GM12878 (cell line): Measurements from ENCODE around the gene TJAP1. TPM values are rescaled to one million over a fixed set of nuclear protein-coding genes. Genes with fewer than 3 reads are reported as not detected.

Source experiments
- ATAC-seq: fragments of 200-7000 bp; cut with Tn5 transposase; 3 replicates; pipeline ENCODE4 v1.9.1; 2020; ENCODE audit warnings: mild to moderate bottlenecking, moderate library complexity
- BruUV-seq: library from RNA; stranded (reverse); fragments of 400-500 nt; replicated peaks from 2 replicates; lab custom pipeline; 2021; lab: Mats Ljungman, UMichigan
- CTCF ChIA-PET: fragments of 300-600 bp; sonication (Branson Sonifier 250); formaldehyde crosslinking; extraction: SDS; loops from one replicate; lab custom pipeline; 2021; ENCODE audit warnings: inconsistent platforms; lab: Yijun Ruan, JAX
- POLR2A ChIA-PET: fragments of 350-600 bp; formaldehyde crosslinking; extraction: SDS; loops from one replicate; lab custom pipeline; 2021; ENCODE audit warnings: inconsistent platforms; lab: Charles Lee
- RAD21 ChIA-PET: fragments of 300-600 bp; sonication (Branson Sonifier 250); formaldehyde crosslinking; loops from one replicate; lab custom pipeline; 2023; ENCODE audit warnings: antibody characterized with exemption; ENCODE audit not compliant: unreplicated experiment; lab: Charles Lee
- SMC1A ChIA-PET: fragments of 300-600 bp; sonication (Branson Sonifier 250); formaldehyde crosslinking; loops from one replicate; lab custom pipeline; 2023; ENCODE audit not compliant: unreplicated experiment, uncharacterized antibody; lab: Charles Lee
- DNase-seq: peaks from one replicate; pipeline ENCODE4 v3.0.0-alpha.2; 2011; ENCODE audit warnings: low read depth, low spot score
- FAIRE-seq: peaks from 3 replicates; lab custom pipeline; 2011; peaks lifted over from hg19 to GRCh38; lab: Jason Lieb, UNC
- H2AFZ ChIP-seq: 2 replicates; pipeline ENCODE4 v1.6.0; 2011; ENCODE audit warnings: low read depth, low read length, control low read depth; ENCODE audit not compliant: control insufficient read depth
- H3K27ac ChIP-seq: 2 replicates; pipeline ENCODE4 v1.5.1; 2011; ENCODE audit warnings: control low read depth; ENCODE audit not compliant: control insufficient read depth, insufficient read depth
- H3K27me3 ChIP-seq, 2 experiments: replicated peaks in 1 of 2; 2 replicates each; pipeline versions ENCODE4 v1.6.0 to v1.6.1; 2011; ENCODE audit warnings: low read length in 1 of 2; ENCODE audit not compliant: control insufficient read depth in 2 of 2, insufficient read depth in 2 of 2
- H3K36me3 ChIP-seq, 2 experiments: 2 replicates each; pipeline ENCODE4 v1.5.1; 2011; ENCODE audit warnings: low read length in 1 of 2; ENCODE audit not compliant: control insufficient read depth in 2 of 2, insufficient read depth in 2 of 2
- H3K4me1 ChIP-seq: 2 replicates; pipeline ENCODE4 v1.6.1; 2011; ENCODE audit warnings: mild to moderate bottlenecking, low read length, moderate library complexity, mixed read lengths; ENCODE audit not compliant: control insufficient read depth, insufficient read depth
- H3K4me2 ChIP-seq: 2 replicates; pipeline ENCODE4 v1.6.0; 2011; ENCODE audit warnings: control low read depth; ENCODE audit not compliant: control insufficient read depth, insufficient read depth
- H3K4me3 ChIP-seq: fragments of 200-600 bp; sonication (generic); 2 replicates; pipeline ENCODE4 v1.5.1; 2016
- H3K79me2 ChIP-seq: 2 replicates; pipeline ENCODE4 v1.6.0; 2011; ENCODE audit warnings: low read length; ENCODE audit not compliant: control insufficient read depth, insufficient read depth
- H3K9ac ChIP-seq: 2 replicates; pipeline ENCODE4 v1.8.0; 2011; ENCODE audit warnings: low read length, control low read depth, mixed read lengths; ENCODE audit not compliant: control insufficient read depth, insufficient read depth
- H3K9me3 ChIP-seq: replicated peaks from 3 replicates; pipeline ENCODE4 v1.5.1; 2011; ENCODE audit warnings: mild to moderate bottlenecking, low read length; ENCODE audit not compliant: control insufficient read depth, insufficient read depth
- H4K20me1 ChIP-seq: 2 replicates; pipeline ENCODE4 v1.6.0; 2011; ENCODE audit not compliant: control insufficient read depth, insufficient read depth
- ASH2L ChIP-seq: fragments of 300-600, 200-600 bp; sonication (generic); IDR thresholded peaks from 2 replicates; pipeline ENCODE4 v1.6.1; 2017; ENCODE audit warnings: low read depth, mild to moderate bottlenecking, borderline replicate concordance
- BHLHE40 ChIP-seq, 2 experiments: fragments of 450-650 bp in 1 of 2; IDR thresholded peaks; 2 replicates each; pipeline ENCODE4 v1.6.1; 2011 to 2017; ENCODE audit warnings: low read depth in 2 of 2, borderline replicate concordance in 1 of 2, improper control_type of control experiment in 1 of 2, low read length in 1 of 2, mild to moderate bottlenecking in 1 of 2
- BMI1 ChIP-seq: fragments of 450-650 bp; IDR thresholded peaks from 2 replicates; pipeline ENCODE4 v1.6.1; 2016; ENCODE audit warnings: mild to moderate bottlenecking, moderate library complexity, borderline replicate concordance
- CBX3 ChIP-seq: fragments of 200-600 bp; sonication (generic); IDR thresholded peaks from 2 replicates; pipeline ENCODE4 v1.6.1; 2016; ENCODE audit warnings: low read depth, borderline replicate concordance
- CHD1 ChIP-seq: IDR thresholded peaks from 2 replicates; pipeline ENCODE4 v1.6.1; 2012; ENCODE audit warnings: low read depth, low read length, improper control_type of control experiment
- CHD2 ChIP-seq: IDR thresholded peaks from 2 replicates; pipeline ENCODE4 v1.6.1; 2011; ENCODE audit warnings: low read depth, low read length, improper control_type of control experiment, borderline replicate concordance
- ELK1 ChIP-seq: IDR thresholded peaks from 2 replicates; pipeline ENCODE4 v1.6.1; 2012; ENCODE audit warnings: low read depth, low read length, improper control_type of control experiment
- ETV6 ChIP-seq, 2 experiments: fragments of 450-650 bp in 1 of 2; IDR thresholded peaks in 1 of 2; conservative IDR thresholded peaks in 1 of 2; 2 replicates each; pipeline ENCODE4 v1.6.1; 2014; ENCODE audit warnings: antibody characterized with exemption in 1 of 2, borderline replicate concordance in 1 of 2, low read depth in 1 of 2, mild to moderate bottlenecking in 1 of 2, moderate library complexity in 1 of 2
- KDM1A ChIP-seq: fragments of 200-600 bp; sonication (generic); IDR thresholded peaks from 2 replicates; pipeline ENCODE4 v1.6.1; 2016; ENCODE audit warnings: borderline replicate concordance
- MTA3 ChIP-seq: IDR thresholded peaks from 2 replicates; pipeline ENCODE4 v1.6.1; 2012; ENCODE audit warnings: low read length, inconsistent platforms, borderline replicate concordance
- NFXL1 ChIP-seq: fragments of 450-650 bp; IDR thresholded peaks from 2 replicates; pipeline ENCODE4 v1.6.1; 2017; ENCODE audit warnings: antibody characterized with exemption, mild to moderate bottlenecking, borderline replicate concordance
- POLR2AphosphoS2 ChIP-seq: IDR thresholded peaks from 2 replicates; pipeline ENCODE4 v1.6.1; 2011; ENCODE audit warnings: low read depth, mild to moderate bottlenecking, low read length, improper control_type of control experiment, moderate library complexity
- RAD51 ChIP-seq: fragments of 450-650 bp; IDR thresholded peaks from 2 replicates; pipeline ENCODE4 v1.6.1; 2016; ENCODE audit warnings: moderate library complexity, mild to moderate bottlenecking, inconsistent platforms
- TAF1 ChIP-seq: IDR thresholded peaks from 2 replicates; pipeline ENCODE4 v1.6.1; 2011; ENCODE audit warnings: mild to moderate bottlenecking, low read depth, low read length, borderline replicate concordance
- TBL1XR1 ChIP-seq: IDR thresholded peaks from 2 replicates; pipeline ENCODE4 v1.6.1; 2012; ENCODE audit warnings: low read depth, low read length, improper control_type of control experiment
- WRNIP1 ChIP-seq: IDR thresholded peaks from 2 replicates; pipeline ENCODE4 v1.6.1; 2011; ENCODE audit warnings: low read depth, low read length, improper control_type of control experiment, borderline replicate concordance
- ZBTB4 ChIP-seq: fragments of 450-650 bp; formaldehyde crosslinking; IDR thresholded peaks from 2 replicates; pipeline ENCODE4 v1.4.0; 2022; ENCODE audit warnings: mild to moderate bottlenecking, moderate library complexity
- ZZZ3 ChIP-seq: IDR thresholded peaks from 2 replicates; pipeline ENCODE4 v1.6.1; 2011; ENCODE audit warnings: low read depth; ENCODE audit not compliant: control insufficient read depth, insufficient read length
- WGBS: methylation state at CpG from one replicate; pipeline ENCODE4 v1.1.6; 2016; ENCODE audit warnings: low lambda C conversion rate; ENCODE audit not compliant: insufficient replicate concordance, insufficient coverage; ENCODE audit errors: missing lambda C conversion rate; 5-methylcytosine and 5-hydroxymethylcytosine counted together
- in situ Hi-C: fragments of 300-500 bp; cut with MboI; formaldehyde crosslinking; loops from 9 replicates; pipeline ENCODE4 v1.14.3; 2018; ENCODE audit warnings: mixed read lengths
- intact Hi-C: fragments of 100-400 bp; cut with micrococcal nuclease; formaldehyde crosslinking; loops from one replicate; pipeline ENCODE4 v1.14.2; 2022; ENCODE audit not compliant: unreplicated experiment
- polyA plus RNA-seq, 11 experiments: library from polyadenylated mRNA; depleted of rRNA in 4 of 11; unstranded in 6 of 11; stranded (reverse) in 5 of 11; fragments of >200 nt; fragmentation: Nextera tagmentation in 4 of 11; fragmentation: Illumina TruSeq in 1 of 11; extraction: Ambion mirVana in 4 of 11; extraction: Trizol in 1 of 11; gene quantifications; 1 replicate in 1 of 11; 2 replicates in 10 of 11; pipeline versions ENCODE4 v1.2.1 to v1.2.3, GENCODE V29; 2011 to 2016; ENCODE audit warnings: inconsistent platforms in 2 of 11, missing spikeins in 2 of 11, low read depth in 1 of 11
- total RNA-seq, 4 experiments: library from RNA; depleted of rRNA in 3 of 4; stranded (reverse); fragments of >200 nt in 3 of 4; fragmentation: Illumina TruSeq in 1 of 4; extraction: Trizol in 1 of 4; gene quantifications; 2 replicates each; pipeline versions ENCODE4 v1.2.1 to v1.2.3, GENCODE V29; 2013 to 2021

Gene TJAP1
- total and polyA plus RNA-seq, 10 of the 15 experiments (the other 5 are each of a cell fraction or from before 2014, with no cell fraction given) = 0.11 to 22.6 (median 12.8) TPM

GRCh38 chr6:43502666-43503065, 25.3 kb downstream of the TJAP1 start (continued):
- TF ChIP-seq ZBTB4 (CRISPR knock-in tag) (no peak), POLR2AphosphoS2 (no peak), ZZZ3 (no peak), ETV6 (conservative IDR thresholded peaks at IDR 0.05 in 1 of 2, IDR thresholded peaks at IDR 0.05 in 1 of 2; ENCODE audit: borderline replicate concordance in 1 of 2, low read depth in 1 of 2) (no peak)

DNA sequence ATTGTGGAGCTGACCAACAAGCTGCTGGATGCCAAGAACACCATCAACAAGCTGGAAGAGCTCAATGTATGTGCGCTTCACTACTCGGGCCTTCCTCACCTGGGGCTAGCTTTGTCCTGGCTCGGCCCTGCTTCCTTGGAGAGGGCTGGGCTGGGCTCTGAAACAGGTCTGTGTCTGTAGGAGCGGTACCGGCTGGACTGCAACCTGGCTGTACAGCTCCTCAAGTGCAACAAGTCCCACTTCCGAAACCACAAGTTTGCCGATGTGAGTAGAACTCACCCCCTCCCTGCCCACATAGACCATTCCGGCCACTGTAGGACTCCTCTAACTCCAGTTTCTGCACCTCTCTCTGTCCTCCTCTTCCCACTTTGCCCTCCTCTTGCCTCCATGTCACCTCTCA, 26.1 kb downstream of the TJAP1 start:
- Histone ChIP-seq H3K27ac (no peak overlapping the region), H2AFZ (no peak overlapping the region), H3K36me3 (peaks cover 14 to 28% of the 10 kb centered on the region in 2 experiments; a peak in 3 of 4 replicates), H3K4me1 (no peaks in the 10 kb centered on the region), H3K4me3 (no peak overlapping the region), H3K9me3 (no peaks in the 10 kb centered on the region), H3K27me3 (no peaks in the 10 kb centered on the region), H3K4me2 (no peak overlapping the region), H3K79me2 (no peaks in the 10 kb centered on the region), H4K20me1 (no peaks in the 10 kb centered on the region), H3K9ac (no peak overlapping the region)
- ChIA-PET RAD21 (interaction anchor here (1.0 kb wide), 1 partner anchor 106 kb away, joined by 3 read pairs; no protein-coding TSS in a partner anchor), CTCF (interaction anchor here (0.6 to 5.1 kb wide), 3 partner anchors 196 to 291 kb away, joined by 3 to 33 read pairs (median 3); no protein-coding TSS in a partner anchor), SMC1A (no interaction called here), POLR2A (interaction anchor here (0.6 to 1.3 kb wide), 2 partner anchors 47 to 755 kb away, joined by 3 read pairs; no protein-coding TSS in a partner anchor)
- intact Hi-C loops = no loop called here
- FAIRE-seq (no peak), ATAC-seq (no peak), DNase-seq (no peak)
- in situ Hi-C loops = no loop called here
- WGBS = 98% methylated on average over 8 of the region's 8 CpGs
- BruUV-seq = no TSS peak
- TF ChIP-seq TBL1XR1 (no peak), CHD2 (no peak), MTA3 (no peak), BMI1 (no peak), NFXL1 (no peak), BHLHE40 (IDR thresholded peaks at IDR 0.05; ENCODE audit: borderline replicate concordance in 1 of 2, low read depth in 2 of 2, low read length in 1 of 2) (no peak), WRNIP1 (no peak), RAD51 (no peak), CBX3 (no peak), ELK1 (no peak), KDM1A (no peak), CHD1 (no peak), ASH2L (no peak), TAF1 (no peak)
